Activated T-cell treated with anti-CD3 and anti-CD28 coated beads, Interleukin-2, amount 50 U/mL, for 72 hours (primary cell): ENCODE results near the gene DENND1A. TPM values are rescaled to one million over a fixed set of nuclear protein-coding genes. Genes with fewer than 3 reads are reported as not detected.
A peak's percentile ranks its signal among the peaks of the same experiment; 100 is the strongest.
"Not testable (repeated sequence)": the region's sequence is repeated elsewhere in the genome, so short reads cannot be mapped to it uniquely, and the experiment has no call there.

Experiments
- ATAC-seq, 2 donors: fragments of 150-1000 bp; cut with Tn5 transposase; replicated peaks in 1 of 2; 2 replicates each; pipeline ENCODE4 v1.10.0; 2021; ENCODE audit warnings: moderate library complexity in 2 of 2, mild to moderate bottlenecking in 1 of 2
- DNase-seq, 2 donors: peaks; one replicate each; pipeline ENCODE4 v3.0.0; 2021 to 2022; ENCODE audit warnings: mixed read lengths in 1 of 2
- H3K27ac Mint-ChIP-seq: one replicate; pipeline ENCODE4 v1.8.0; 2022; ENCODE audit warnings: mild to moderate bottlenecking, moderate library complexity, mixed read lengths
- H3K27me3 Mint-ChIP-seq: one replicate; pipeline ENCODE4 v1.8.0; 2022; ENCODE audit warnings: low read depth, mixed read lengths
- H3K36me3 Mint-ChIP-seq, 2 donors: one replicate each; pipeline ENCODE4 v1.8.0; 2022; ENCODE audit warnings: mixed read lengths in 2 of 2, mild to moderate bottlenecking in 1 of 2; ENCODE audit not compliant: insufficient read depth in 2 of 2
- H3K4me1 Mint-ChIP-seq: one replicate; pipeline ENCODE4 v1.8.0; 2022; ENCODE audit warnings: low read depth, mixed read lengths
- H3K4me3 Mint-ChIP-seq, 2 donors: one replicate each; pipeline ENCODE4 v1.8.0; 2022; ENCODE audit warnings: mild to moderate bottlenecking in 2 of 2, mixed read lengths in 2 of 2, moderate library complexity in 2 of 2
- H3K9me3 Mint-ChIP-seq, 2 donors: one replicate each; pipeline ENCODE4 v1.8.0; 2022; ENCODE audit warnings: mixed read lengths in 2 of 2
- total RNA-seq, 2 donors: library from RNA; stranded (reverse); gene quantifications; one replicate each; pipeline ENCODE4 v1.2.3, GENCODE V29; 2022

The DENND1A gene
- total RNA-seq, 2 donors from 2014 or later, result 18.3 to 18.5 TPM

DNA sequence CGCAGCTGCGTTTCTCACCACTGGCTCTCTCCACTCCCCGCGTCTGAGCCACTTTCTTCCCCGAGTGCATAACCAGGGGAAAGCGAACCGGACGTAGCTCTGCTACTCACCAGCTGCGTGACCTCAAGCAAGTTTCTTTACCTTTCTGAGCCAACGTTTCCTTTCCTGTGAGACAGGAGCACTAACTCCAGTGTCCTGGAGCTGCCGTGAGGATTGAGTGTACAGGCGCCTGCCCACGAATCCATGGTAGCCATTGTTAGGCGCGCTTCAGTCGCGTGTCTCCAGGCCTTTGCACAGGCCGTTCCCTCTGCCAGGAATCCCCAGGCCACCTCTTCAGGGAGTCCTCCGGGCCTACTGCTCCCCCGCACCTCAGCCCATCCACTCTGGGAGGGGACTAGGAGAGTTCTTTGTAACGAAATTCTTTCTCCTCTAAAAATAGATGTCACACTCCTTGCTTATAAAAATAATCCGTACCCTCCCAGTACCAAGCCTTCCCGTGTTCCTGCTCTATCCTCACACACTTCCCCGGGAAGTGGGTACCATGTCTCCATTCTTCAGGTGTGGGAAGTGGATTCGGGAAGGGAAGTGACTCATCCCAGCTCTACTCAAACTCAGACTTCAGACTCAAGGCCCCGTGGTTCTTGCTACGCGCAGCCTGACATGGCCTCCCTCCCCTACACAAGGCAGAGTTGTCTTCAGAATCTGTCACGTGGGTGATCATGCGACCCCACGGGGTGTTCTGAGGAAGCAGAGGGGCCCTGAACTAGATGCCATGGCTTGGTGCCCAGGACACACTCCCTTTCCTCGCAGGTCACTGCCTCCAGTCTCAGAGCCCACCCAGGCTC is 590.0 kb downstream of the DENND1A start:
- Mint-ChIP-seq H3K36me3 (no peaks in the 10 kb centered on the region), H3K4me1 (peaks cover 53% of the 10 kb centered on the region), H3K4me3 (peak overlapping the region; percentile 73 to 86), H3K27me3 (no peaks in the 10 kb centered on the region), H3K9me3 (no peaks in the 10 kb centered on the region), H3K27ac (peak overlapping the region; percentile 95)
- DNase-seq, result peak; percentile 73 to 82
- peak; percentile 77 to 78 for ATAC-seq

DNA sequence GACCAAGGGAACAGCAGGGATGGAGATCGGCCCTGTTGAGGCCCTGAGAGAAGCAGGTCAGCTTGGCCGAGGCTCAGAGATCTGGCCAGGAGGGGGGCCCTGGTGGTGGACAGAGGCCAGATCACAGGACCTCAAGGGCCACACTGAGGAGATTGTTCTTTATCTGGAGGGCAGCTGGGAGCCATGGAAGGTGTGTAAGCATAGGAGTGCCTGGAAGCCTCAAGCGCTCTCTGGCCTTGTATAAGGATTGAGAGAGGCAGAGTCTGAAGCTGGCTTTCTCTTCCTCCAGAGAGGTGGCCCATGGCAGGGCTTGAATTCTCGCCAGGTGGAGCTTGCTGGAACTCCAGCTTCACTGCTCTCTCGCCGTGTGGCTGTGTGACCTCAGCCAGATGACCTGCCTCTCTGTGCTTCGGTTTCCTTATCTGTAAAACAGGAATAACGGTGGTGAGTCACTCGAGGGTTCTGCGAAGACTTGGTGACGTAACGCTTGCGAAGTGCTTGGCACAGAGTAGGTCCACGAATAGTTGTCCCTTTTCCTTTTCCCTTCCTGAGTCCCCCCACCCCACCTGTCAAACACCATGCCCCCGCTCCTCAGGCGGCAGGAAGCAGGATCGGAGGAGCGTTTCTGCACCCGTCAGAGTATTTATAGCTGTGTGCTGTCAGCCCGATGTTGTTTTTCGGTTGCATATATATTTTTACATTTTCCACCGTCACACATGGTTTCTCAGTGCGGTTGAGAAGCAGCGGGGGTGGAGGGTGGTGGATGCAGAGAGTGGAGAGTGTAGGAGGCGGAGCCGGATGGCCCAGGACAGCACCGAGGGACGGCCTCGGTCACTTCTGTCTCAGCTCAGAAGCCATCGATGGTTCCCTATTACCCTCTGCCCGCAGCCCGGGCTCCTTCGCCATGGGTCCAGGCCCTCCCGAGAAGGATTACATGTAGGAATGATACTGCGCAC is 590.9 kb downstream of the DENND1A start:
- peak overlapping the region; percentile 73 to 86 for H3K4me3 Mint-ChIP-seq
- no peaks in the 10 kb centered on the region for H3K9me3 Mint-ChIP-seq
- H3K36me3 Mint-ChIP-seq, result no peaks in the 10 kb centered on the region
- DNase-seq (peak; percentile 79 to 84), ATAC-seq (peak; percentile 83 to 84)
- H3K4me1 Mint-ChIP-seq, result peaks cover 59% of the 10 kb centered on the region
- peak overlapping the region; percentile 95 for H3K27ac Mint-ChIP-seq
- H3K27me3 Mint-ChIP-seq, result no peaks in the 10 kb centered on the region

DNA sequence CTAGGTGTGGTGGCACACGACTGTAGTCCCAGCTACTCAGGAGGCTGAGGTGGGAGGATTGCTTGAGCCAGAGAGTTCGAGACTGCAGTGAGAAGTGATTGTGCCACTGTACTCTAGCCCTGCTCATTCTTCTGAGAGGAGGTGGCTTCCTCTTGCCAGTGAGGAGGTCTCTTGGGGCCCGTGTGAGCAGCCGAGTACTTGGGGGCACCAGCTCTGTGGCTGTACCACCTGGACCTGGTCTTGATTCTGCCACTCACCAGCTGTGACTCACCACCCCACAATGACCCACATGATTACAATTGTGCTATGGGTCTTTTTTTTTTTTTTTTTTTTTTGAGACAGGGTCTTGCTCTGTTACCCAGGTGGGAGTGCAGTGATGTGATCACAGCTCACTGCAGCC is 592.0 kb downstream of the DENND1A start:
- H3K4me1 Mint-ChIP-seq, result peaks cover 64% of the 10 kb centered on the region
- no peaks in the 10 kb centered on the region for H3K9me3 Mint-ChIP-seq
- peak overlapping the region in 1 of 2 donors; percentile 73 for H3K4me3 Mint-ChIP-seq
- no peaks in the 10 kb centered on the region for H3K36me3 Mint-ChIP-seq
- H3K27ac Mint-ChIP-seq, result no peak overlapping the region
- H3K27me3 Mint-ChIP-seq, result no peaks in the 10 kb centered on the region
- no peak for ATAC-seq
- DNase-seq, result peak in 1 of 2 donors; percentile 22

DNA sequence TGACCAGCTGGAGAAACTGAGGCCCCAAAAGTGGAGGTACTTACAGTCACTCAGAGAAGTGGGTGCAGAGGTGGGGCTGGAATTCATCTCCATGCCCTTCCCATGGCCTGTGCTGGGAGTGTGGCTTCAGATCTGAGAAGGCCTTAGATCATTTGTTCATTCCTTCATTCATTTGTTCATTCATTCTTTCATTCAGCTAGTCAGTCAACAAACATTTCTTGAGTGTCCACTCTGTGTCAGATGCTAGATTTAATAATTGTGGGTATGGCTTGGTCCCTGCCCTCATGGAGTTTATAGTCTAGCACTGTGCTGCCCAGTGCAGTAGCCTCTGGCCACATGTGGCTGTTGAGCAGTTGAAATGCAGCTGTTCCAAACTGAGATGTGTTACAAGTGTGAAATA is 593.0 kb downstream of the DENND1A start:
- no peaks in the 10 kb centered on the region for H3K9me3 Mint-ChIP-seq
- no peak overlapping the region for H3K4me3 Mint-ChIP-seq
- no peaks in the 10 kb centered on the region for H3K36me3 Mint-ChIP-seq
- no peaks in the 10 kb centered on the region for H3K27me3 Mint-ChIP-seq
- peaks cover 71% of the 10 kb centered on the region for H3K4me1 Mint-ChIP-seq
- H3K27ac Mint-ChIP-seq, result no peak overlapping the region
- ATAC-seq, result no peak
- no peak for DNase-seq

DNA sequence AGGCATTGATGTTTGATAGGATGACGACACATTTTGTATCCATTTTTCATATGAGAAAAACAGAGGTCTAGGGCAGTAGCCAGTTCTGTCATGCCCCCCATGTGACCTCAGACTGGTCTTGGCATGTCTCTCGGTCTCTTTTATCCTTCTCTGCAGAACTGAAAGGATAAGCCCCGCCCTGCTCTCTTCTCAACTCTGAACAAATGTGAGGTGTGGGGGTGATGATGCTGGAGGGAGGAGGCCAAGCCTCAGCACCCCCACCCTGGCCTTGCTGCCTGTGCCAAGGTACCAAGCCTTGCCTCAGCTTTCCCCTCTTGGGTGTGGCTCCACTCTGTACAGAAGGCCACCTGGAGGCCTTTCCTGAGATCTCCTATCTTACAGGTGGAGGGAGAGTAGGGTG is 593.5 kb downstream of the DENND1A start:
- H3K4me1 Mint-ChIP-seq, result peaks cover 67% of the 10 kb centered on the region
- H3K27me3 Mint-ChIP-seq, result no peaks in the 10 kb centered on the region

DNA sequence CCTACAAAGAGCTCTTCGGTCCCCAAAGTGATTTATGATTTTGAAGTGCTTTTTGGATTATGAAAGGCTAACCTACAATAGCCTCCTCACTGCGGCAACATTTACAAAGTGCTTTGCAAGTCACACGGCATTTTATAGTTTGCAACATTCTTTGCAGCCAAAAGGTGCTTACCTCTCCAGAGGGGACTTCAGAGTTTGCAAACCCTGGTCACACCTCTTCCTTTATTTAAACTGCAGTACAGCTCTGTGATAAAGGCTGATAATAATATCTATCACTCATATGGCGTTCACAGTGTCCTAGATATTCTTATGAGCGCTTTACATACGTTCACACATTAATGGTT is 594.0 kb downstream of the DENND1A start:
- no peaks in the 10 kb centered on the region for H3K9me3 Mint-ChIP-seq
- no peaks in the 10 kb centered on the region for H3K27me3 Mint-ChIP-seq
- DNase-seq, result no peak
- H3K27ac Mint-ChIP-seq, result no peak overlapping the region
- no peak overlapping the region for H3K4me3 Mint-ChIP-seq
- no peaks in the 10 kb centered on the region for H3K36me3 Mint-ChIP-seq
- peaks cover 62% of the 10 kb centered on the region for H3K4me1 Mint-ChIP-seq
- ATAC-seq, result no peak

More for the DNA sequence above, 593.5 kb downstream of the DENND1A start:
- no peaks in the 10 kb centered on the region for H3K9me3 Mint-ChIP-seq
- no peak for DNase-seq
- no peak for ATAC-seq
- H3K4me3 Mint-ChIP-seq, result no peak overlapping the region
- H3K27ac Mint-ChIP-seq, result no peak overlapping the region
- no peaks in the 10 kb centered on the region for H3K36me3 Mint-ChIP-seq

DNA sequence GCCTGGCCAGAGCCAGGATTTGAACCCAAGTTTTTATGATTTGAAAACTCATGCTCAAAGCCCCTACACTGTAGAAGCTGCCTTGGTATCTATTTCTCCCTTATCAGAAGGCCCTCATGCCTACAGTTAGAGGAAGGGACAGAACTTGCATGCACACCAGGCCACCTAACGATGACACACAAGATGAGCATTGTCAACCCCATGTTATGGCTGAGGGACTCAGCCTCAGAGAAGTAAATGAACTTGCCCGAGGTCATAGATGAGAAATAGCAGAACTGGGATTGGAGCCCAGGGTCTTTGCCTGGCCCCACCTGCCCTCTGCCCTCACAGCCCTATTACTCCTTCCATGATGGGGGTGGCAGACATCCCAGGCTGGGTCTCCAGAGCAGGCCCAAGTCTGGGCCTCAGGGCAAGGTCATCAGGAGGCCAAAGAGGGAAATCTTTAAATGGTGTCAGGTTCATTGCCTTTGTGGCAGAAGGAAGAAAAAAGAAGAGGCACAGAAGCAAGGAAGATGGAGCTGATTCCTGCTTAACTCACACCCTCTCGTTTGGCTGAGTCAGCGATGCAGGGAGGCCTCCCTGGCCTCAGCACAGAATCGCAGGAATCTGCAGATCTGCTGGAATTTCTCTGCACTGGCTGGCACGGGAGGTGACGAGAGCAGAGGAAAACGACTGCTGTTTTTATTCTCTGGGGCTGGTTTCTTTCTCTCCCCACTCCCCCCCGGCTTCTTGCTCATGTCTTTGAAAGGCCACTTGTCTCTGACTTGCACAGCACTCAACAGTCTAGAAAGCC is 594.5 kb downstream of the DENND1A start:
- Mint-ChIP-seq H3K27me3 (no peaks in the 10 kb centered on the region), H3K27ac (no peak overlapping the region), H3K4me1 (peaks cover 56% of the 10 kb centered on the region), H3K9me3 (no peaks in the 10 kb centered on the region), H3K4me3 (no peak overlapping the region), H3K36me3 (no peaks in the 10 kb centered on the region)
- no peak for DNase-seq
- no peak for ATAC-seq

DNA sequence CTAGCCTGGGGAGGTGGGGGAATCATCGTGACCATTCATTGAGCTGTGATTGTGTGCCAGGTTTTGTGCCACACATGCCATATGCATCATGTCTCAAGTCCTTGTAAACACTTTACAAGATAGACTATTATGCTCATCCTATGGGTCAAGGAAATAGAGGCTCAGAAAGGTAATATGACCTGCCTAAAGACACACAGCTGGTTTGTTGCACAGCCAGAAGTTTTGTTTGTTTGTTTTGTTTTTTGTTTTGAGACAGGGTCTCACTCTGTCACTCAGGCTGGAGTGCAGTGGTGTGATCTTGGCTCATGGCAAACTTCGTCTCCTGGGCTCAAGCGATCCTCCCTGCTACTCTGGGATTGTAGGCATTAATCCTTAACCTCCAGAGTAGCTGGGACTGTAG is 595.3 kb downstream of the DENND1A start:
- H3K27ac Mint-ChIP-seq, result no peak overlapping the region
- H3K27me3 Mint-ChIP-seq, result no peaks in the 10 kb centered on the region
- H3K9me3 Mint-ChIP-seq, result no peaks in the 10 kb centered on the region
- H3K4me1 Mint-ChIP-seq, result peaks cover 48% of the 10 kb centered on the region
- DNase-seq (no peak), ATAC-seq (no peak)
- H3K4me3 Mint-ChIP-seq, result no peak overlapping the region
- no peaks in the 10 kb centered on the region for H3K36me3 Mint-ChIP-seq

DNA sequence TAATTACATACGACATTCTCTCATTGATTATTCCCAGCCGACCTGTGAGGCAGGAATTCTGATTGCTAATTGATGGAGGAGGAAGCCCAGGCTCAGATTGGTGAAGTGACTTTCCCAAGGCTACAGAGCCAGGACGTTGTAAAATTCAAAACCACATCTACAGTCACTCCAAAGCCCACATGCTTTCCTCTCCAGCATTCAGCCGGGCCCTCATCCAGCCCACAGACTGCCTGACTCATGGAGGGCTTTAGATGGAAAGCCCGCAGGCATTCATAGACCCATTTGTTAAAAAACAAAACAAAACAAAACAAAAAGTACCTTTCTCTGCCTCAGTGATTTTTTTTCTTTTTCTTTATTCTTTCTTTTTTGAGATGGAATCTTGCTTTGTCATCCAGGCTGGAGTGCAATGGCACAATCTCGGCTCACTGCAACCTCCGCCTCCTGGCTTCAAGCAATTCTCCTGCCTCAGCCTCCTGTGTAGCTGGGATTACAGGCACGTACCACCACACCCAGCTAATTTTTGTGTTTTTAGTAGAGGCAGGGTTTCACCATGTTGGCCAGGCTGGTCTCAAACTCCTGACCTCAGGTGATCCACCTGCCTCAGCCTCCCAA is 596.8 kb downstream of the DENND1A start:
- DNase-seq, H3K9me3 Mint-ChIP-seq, H3K27me3 Mint-ChIP-seq, H3K27ac Mint-ChIP-seq, H3K36me3 Mint-ChIP-seq, H3K4me3 Mint-ChIP-seq: not testable (repeated sequence)
- H3K4me1 Mint-ChIP-seq, result peaks cover 34% of the 10 kb centered on the region
- peak in 1 of 2 donors; percentile 34 for ATAC-seq

DNA sequence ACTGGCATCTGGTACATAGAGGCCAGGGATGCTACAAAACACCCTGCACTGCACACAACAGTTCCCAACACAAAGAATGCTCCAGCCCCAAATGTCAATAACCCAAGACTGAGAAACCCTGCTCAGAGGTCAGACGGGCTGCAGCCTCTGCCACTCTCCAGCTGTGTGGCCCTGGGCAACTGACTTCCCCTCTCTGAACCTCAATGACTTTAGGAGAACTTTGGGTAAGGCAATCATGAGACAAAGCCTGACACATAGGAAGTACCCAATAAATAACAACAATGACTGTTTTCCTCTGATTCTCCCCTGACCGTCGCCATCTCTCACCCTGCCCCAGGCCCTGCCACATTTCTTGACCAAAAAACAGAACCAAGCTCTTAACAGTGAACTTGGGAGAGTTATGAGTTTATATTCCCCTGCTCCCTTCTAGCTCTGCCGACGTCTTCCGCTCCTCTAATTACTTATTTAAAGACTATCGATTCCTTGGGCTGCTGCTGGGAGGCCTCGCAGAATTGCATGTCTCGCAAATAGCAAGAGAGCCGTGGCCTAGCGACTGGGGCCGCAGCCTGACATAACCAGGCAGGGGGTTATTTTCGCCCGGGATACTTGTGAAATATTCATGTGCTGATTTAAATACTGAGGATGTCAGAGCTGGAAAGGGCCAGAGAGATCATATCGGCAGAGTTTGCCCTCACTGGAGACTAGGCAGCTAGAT is 598.4 kb downstream of the DENND1A start:
- H3K4me1 Mint-ChIP-seq, result peaks cover 23% of the 10 kb centered on the region
- no peak overlapping the region for H3K27ac Mint-ChIP-seq
- H3K27me3 Mint-ChIP-seq, result no peaks in the 10 kb centered on the region
- DNase-seq (no peak), ATAC-seq (no peak)
- H3K9me3 Mint-ChIP-seq, result no peaks in the 10 kb centered on the region
- no peaks in the 10 kb centered on the region for H3K36me3 Mint-ChIP-seq
- H3K4me3 Mint-ChIP-seq, result no peak overlapping the region
